Measurements from ENCODE around the gene TEKT2.

Gene TEKT2

DNA sequence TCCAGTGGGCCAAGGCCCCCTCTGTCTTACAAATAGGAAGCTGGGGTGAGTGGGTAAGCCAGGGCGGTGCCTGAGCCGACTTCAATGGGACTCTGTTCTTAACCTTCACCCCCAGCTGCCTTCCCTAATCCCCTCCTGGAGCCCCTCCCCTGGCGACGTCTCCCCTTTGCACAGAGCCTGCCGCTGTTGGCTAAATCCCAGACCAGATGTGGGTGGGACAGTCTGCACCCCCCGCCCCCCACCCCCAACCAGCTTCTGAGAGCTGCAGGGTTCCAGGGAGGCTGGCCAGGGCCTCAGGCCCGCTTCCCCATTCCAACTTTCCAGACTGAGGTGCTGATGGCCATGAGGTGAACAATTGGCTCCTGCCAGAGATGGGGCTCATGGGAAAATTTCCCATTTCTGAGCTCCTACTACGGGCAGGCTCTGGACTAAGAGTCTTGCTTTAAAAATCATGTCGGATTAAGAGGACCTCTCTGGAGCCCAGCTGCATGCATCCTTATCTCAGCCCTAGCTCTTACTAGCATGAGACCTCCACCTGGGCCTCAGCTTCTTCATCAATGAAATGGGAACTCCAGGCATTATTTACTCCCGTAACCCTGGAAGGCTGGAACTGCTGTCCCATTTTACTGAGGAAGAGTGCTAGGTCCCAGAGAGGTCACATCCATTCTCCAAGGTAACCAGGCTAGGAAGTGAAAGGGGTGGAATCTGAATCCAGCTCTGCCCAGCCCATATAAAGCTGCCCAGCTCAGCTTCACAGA, 34.7 kb downstream of the TEKT2 start:
- H3K27me3 ChIP-seq (ENCODE audit: insufficient read depth, low read length), result peaks cover 30% of the 10 kb centered on the region
- no peaks in the 10 kb centered on the region for H3K9me3 ChIP-seq (ENCODE audit: low read length)
- H3K4me1 ChIP-seq (ENCODE audit: insufficient read depth, low read length), result peaks cover 8% of the 10 kb centered on the region
- no peak overlapping the region for H2AFZ ChIP-seq (ENCODE audit: low read depth, low read length)
- no peak overlapping the region for H3K4me3 ChIP-seq (ENCODE audit: low read length)
- no peaks in the 10 kb centered on the region for H3K36me3 ChIP-seq (ENCODE audit: insufficient read depth, low read length)

GRCh38 chr1:36119456-36119855, 35.6 kb downstream of the TEKT2 start:
- no peak overlapping the region for H2AFZ ChIP-seq (ENCODE audit: low read depth, low read length)
- H3K27me3 ChIP-seq (ENCODE audit: insufficient read depth, low read length), result peaks cover 38% of the 10 kb centered on the region

GRCh38 chr1:36122062-36123030, 38.5 kb downstream of the TEKT2 start:
- H3K36me3 ChIP-seq (ENCODE audit: insufficient read depth, low read length), result no peaks in the 10 kb centered on the region
- no peaks in the 10 kb centered on the region for H3K9me3 ChIP-seq (ENCODE audit: low read length)
- H2AFZ ChIP-seq (ENCODE audit: low read depth, low read length), result no peak overlapping the region
- H3K27me3 ChIP-seq (ENCODE audit: insufficient read depth, low read length), result peaks cover 50% of the 10 kb centered on the region
- H3K4me3 ChIP-seq (ENCODE audit: low read length), result no peak overlapping the region
- peaks cover 4% of the 10 kb centered on the region for H3K4me1 ChIP-seq (ENCODE audit: insufficient read depth, low read length)

More at GRCh38 chr1:36119456-36119855, 35.6 kb downstream of the TEKT2 start:
- Histone ChIP-seq H3K4me1 (ENCODE audit: insufficient read depth, low read length) (peaks cover 8% of the 10 kb centered on the region), H3K36me3 (ENCODE audit: insufficient read depth, low read length) (no peaks in the 10 kb centered on the region), H3K4me3 (ENCODE audit: low read length) (no peak overlapping the region), H3K9me3 (ENCODE audit: low read length) (no peaks in the 10 kb centered on the region)

- Histone ChIP-seq H2AFZ (ENCODE audit: low read depth, low read length) (no peak overlapping the region), H3K9me3 (ENCODE audit: low read length) (no peaks in the 10 kb centered on the region), H3K4me3 (ENCODE audit: low read length) (no peak overlapping the region), H3K27me3 (ENCODE audit: insufficient read depth, low read length) (peaks cover 51% of the 10 kb centered on the region), H3K36me3 (ENCODE audit: insufficient read depth, low read length) (no peaks in the 10 kb centered on the region), H3K4me1 (ENCODE audit: insufficient read depth, low read length) (peaks cover 4% of the 10 kb centered on the region)
Measured at GRCh38 chr1:36123356-36123755, 39.5 kb downstream of the TEKT2 start.

GRCh38 chr1:36124404-36125128, 40.7 kb downstream of the TEKT2 start:
- peaks cover 4% of the 10 kb centered on the region for H3K4me1 ChIP-seq (ENCODE audit: insufficient read depth, low read length)
- peaks cover 51% of the 10 kb centered on the region for H3K27me3 ChIP-seq (ENCODE audit: insufficient read depth, low read length)
- no peak overlapping the region for H3K4me3 ChIP-seq (ENCODE audit: low read length)
- no peaks in the 10 kb centered on the region for H3K36me3 ChIP-seq (ENCODE audit: insufficient read depth, low read length)
- H2AFZ ChIP-seq (ENCODE audit: low read depth, low read length), result no peak overlapping the region
- no peaks in the 10 kb centered on the region for H3K9me3 ChIP-seq (ENCODE audit: low read length)

DNA sequence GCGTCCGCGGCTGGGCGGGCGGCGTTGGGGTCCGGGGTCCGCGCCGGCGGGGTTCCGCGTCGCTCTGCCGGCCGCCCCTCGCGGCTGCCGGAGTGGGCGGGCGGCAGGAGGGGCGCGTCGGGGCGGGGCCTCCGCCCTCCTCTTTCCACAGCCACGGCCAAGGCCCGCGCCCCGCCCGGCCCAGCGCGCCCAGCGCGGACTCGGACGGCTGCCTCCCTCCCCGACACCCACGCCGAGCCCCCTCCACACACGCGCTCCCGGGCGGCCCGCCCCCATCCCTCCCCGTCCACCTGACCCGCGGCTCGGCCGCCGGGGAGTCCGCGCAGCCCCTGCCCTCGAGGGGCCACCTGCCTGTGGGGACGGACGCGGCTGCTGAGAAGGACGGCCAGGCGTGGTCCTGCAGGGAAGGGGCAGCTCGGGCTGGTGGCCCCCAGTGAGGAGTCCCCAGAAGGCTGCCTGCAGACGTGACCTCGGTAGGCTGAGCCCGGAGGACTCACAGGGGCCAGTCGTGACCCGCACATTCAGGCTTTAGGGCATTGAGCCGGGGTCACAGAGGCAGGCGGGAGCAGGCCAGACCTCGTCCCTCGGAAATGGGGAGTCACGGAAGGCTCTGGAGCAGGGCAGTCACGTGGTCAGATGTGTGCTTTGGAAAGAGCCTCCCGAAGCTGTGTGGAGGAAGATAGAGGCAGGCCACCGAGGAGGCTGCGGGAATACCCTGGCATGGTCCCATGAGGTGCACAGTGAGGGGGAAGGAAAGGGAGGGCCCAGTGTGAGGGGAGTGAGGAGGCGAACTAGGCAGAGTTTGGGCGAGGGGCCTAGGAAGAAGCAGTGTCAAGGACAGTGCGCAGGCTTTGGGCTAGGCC, 41.5 kb downstream of the TEKT2 start, which contains the start of gene COL8A2:
TSS of gene COL8A2 (minus strand) at position 94 of the 863 bp plus-strand sequence. CDS start 24,980 bp downstream, outside the sequence.
- H3K36me3 ChIP-seq (ENCODE audit: insufficient read depth, low read length), result no peaks in the 10 kb centered on the region
- no peak within 1 kb of the TSS for H3K4me3 ChIP-seq (ENCODE audit: low read length)
- no peaks in the 10 kb centered on the region for H3K9me3 ChIP-seq (ENCODE audit: low read length)
- H3K27me3 ChIP-seq (ENCODE audit: insufficient read depth, low read length), result peaks cover 52% of the 10 kb centered on the region
- H2AFZ ChIP-seq (ENCODE audit: low read depth, low read length), result no peak within 1 kb of the TSS
- H3K4me1 ChIP-seq (ENCODE audit: insufficient read depth, low read length), result no peaks in the 10 kb centered on the region

DNA sequence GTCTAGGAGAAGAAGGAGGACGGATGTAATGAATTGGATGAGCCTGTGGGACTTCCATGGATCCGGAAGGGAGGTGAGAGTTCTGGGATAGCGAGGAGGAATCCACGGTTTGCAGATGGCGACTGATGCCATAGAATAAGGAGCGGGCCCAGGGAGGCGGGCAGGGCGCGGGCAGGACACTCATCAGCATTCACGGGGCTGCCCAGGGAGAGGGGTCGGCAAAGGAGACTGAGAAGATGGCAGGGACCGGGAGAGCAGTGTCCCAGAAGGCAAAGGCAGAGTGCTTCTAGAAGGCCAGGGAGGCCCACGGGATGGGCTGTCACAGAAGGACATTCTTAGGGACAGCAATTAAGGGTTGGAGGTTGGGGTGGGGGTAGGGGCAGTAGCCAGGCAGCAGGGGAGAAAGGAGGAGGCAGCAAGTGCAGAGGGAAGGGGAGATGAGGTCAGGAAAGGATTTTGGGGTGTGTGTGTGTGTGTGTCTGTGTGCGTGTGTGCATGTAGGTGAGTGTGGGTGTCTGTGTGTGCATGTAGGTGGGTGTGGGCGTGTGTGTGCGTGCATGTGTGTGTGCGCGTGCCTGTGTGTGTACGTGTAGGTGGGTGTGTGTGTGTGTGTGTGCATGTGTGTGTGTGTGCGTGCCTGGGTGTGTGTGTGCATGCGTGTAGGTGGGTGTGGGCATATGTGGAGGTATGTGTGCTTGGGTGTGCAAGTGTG, 42.3 kb downstream of the TEKT2 start:
- no peaks in the 10 kb centered on the region for H3K9me3 ChIP-seq (ENCODE audit: low read length)
- no peak overlapping the region for H3K4me3 ChIP-seq (ENCODE audit: low read length)
- no peaks in the 10 kb centered on the region for H3K36me3 ChIP-seq (ENCODE audit: insufficient read depth, low read length)
- peaks cover 54% of the 10 kb centered on the region for H3K27me3 ChIP-seq (ENCODE audit: insufficient read depth, low read length)
- H2AFZ ChIP-seq (ENCODE audit: low read depth, low read length), result no peak overlapping the region
- no peaks in the 10 kb centered on the region for H3K4me1 ChIP-seq (ENCODE audit: insufficient read depth, low read length)

DNA sequence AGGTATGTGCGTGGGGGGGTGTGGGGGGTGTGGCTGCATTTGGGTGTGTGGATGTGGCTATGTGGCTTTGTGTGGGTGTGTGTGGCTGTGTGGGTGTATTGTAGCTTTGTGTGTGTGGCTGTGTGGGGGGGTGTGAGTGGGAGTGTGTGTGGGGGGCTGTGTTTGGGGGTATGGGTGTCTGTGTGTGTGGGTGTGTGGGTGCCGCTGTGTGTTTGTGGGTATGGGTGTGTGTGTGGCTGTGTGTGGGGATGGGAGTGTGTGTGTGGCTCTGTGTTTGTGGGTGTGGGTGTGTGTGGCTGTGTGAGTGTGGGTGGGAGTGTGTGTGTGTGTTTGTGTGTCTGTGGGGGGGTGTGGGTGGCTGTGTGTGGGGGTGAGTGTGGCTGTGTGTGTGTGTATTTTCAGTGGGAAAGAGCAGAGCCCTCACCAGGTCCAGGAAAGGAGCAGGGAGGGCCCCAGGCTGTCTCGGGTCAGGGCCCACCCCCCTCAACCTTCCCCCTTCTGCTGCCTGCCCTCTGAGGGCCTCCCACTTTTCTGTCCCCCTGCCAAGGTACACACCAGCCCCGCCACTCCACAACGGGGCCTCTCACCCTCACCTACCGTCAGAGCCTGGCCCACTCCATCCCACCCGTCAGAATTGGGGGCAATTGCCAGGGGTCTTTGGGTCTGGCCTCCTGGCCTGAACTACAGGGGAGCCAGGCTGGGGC, 43.1 kb downstream of the TEKT2 start:
- no peaks in the 10 kb centered on the region for H3K4me1 ChIP-seq (ENCODE audit: insufficient read depth, low read length)
- peaks cover 54% of the 10 kb centered on the region for H3K27me3 ChIP-seq (ENCODE audit: insufficient read depth, low read length)
- H3K4me3 ChIP-seq (ENCODE audit: low read length), result no peak overlapping the region
- no peaks in the 10 kb centered on the region for H3K36me3 ChIP-seq (ENCODE audit: insufficient read depth, low read length)
- H2AFZ ChIP-seq (ENCODE audit: low read depth, low read length), result no peak overlapping the region
- H3K9me3 ChIP-seq (ENCODE audit: low read length), result no peaks in the 10 kb centered on the region

GRCh38 chr1:36128126-36128904, 44.4 kb downstream of the TEKT2 start:
- Histone ChIP-seq H3K9me3 (ENCODE audit: low read length) (no peaks in the 10 kb centered on the region), H2AFZ (ENCODE audit: low read depth, low read length) (no peak overlapping the region)

DNA sequence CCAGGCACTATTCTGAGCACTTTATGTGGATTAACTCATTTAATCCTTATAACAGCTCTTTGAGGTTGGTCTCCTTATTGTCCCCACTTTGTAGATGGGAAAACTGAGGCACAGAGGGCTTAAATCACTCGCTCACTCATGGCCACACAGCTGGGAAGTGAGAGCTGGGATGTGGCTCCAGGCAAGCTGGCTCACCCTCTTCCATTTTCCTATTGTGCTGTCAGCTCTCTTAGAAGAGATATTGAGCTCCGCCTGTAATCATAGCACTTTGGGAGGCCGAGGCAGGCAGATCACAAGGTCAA, 45.0 kb downstream of the TEKT2 start:
- H3K4me1 ChIP-seq (ENCODE audit: insufficient read depth, low read length), result peaks cover 4% of the 10 kb centered on the region
- no peak overlapping the region for H2AFZ ChIP-seq (ENCODE audit: low read depth, low read length)
- no peaks in the 10 kb centered on the region for H3K36me3 ChIP-seq (ENCODE audit: insufficient read depth, low read length)
- H3K27me3 ChIP-seq (ENCODE audit: insufficient read depth, low read length), result peaks cover 35% of the 10 kb centered on the region
- H3K4me3 ChIP-seq (ENCODE audit: low read length), result no peak overlapping the region
- no peaks in the 10 kb centered on the region for H3K9me3 ChIP-seq (ENCODE audit: low read length)

More at GRCh38 chr1:36128126-36128904, 44.4 kb downstream of the TEKT2 start:
- H3K27me3 ChIP-seq (ENCODE audit: insufficient read depth, low read length), result peaks cover 41% of the 10 kb centered on the region
- no peak overlapping the region for H3K4me3 ChIP-seq (ENCODE audit: low read length)
- H3K4me1 ChIP-seq (ENCODE audit: insufficient read depth, low read length), result no peaks in the 10 kb centered on the region
- H3K36me3 ChIP-seq (ENCODE audit: insufficient read depth, low read length), result no peaks in the 10 kb centered on the region

DNA sequence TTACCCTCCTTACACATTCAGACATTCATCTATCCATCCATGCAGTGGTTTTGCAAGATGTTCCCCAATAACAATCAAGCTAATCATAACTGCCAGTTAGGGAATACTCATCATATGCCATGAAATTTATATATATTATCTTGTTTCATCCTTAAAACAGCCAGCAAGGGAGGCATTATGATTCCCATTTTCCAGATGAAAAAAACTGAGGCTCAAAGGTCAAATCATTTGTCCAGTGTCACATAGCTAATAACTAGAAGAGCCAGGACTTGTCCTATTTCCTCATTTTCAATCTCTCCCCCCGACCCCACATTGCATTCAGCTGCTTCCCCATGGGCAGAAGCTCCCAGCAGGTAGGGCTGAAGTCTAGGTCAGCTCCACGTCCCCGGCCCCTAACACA, 48.1 kb downstream of the TEKT2 start:
- H3K27me3 ChIP-seq (ENCODE audit: insufficient read depth, low read length), result peaks cover 11% of the 10 kb centered on the region
- H3K4me3 ChIP-seq (ENCODE audit: low read length), result no peak overlapping the region
- no peaks in the 10 kb centered on the region for H3K9me3 ChIP-seq (ENCODE audit: low read length)
- H3K4me1 ChIP-seq (ENCODE audit: insufficient read depth, low read length), result peaks cover 5% of the 10 kb centered on the region
- H2AFZ ChIP-seq (ENCODE audit: low read depth, low read length), result no peak overlapping the region
- H3K36me3 ChIP-seq (ENCODE audit: insufficient read depth, low read length), result peaks cover 7% of the 10 kb centered on the region
